Right lobe of liver (tissue), 6 donors: ENCODE results near the gene IBA57. TPM values are rescaled to one million over a fixed set of nuclear protein-coding genes. Genes with fewer than 3 reads are reported as not detected.

Experiments
- ATAC-seq, 4 donors: fragments of 200-7000 bp; cut with Tn5 transposase; one replicate each; pipeline ENCODE4 v1.9.1; 2020; ENCODE audit warnings: mild to moderate bottlenecking in 4 of 4, moderate library complexity in 4 of 4
- DNase-seq, 3 donors: peaks; one replicate each; pipeline ENCODE4 v3.0.0-alpha.2; 2020
- H3K27ac ChIP-seq, 3 donors: fragments of 200-600 bp; one replicate each; pipeline ENCODE4 v1.8.0; 2022
- H3K27me3 ChIP-seq, 2 donors: fragments of 200-600 bp; one replicate each; pipeline ENCODE4 v1.8.0; 2022
- H3K36me3 ChIP-seq, 4 donors: fragments of 200-600 bp; sonication (generic) in 1 of 4; one replicate each; pipeline versions ENCODE4 v1.5.1 to v1.8.0; 2017 to 2022; ENCODE audit warnings: control low read depth in 1 of 4
- H3K4me1 ChIP-seq, 4 donors: fragments of 200-600 bp; sonication (generic) in 1 of 4; one replicate each; pipeline versions ENCODE4 v1.5.1 to v1.8.0; 2017 to 2022; ENCODE audit warnings: control low read depth in 1 of 4
- H3K4me3 ChIP-seq, 3 donors: fragments of 200-600 bp; one replicate each; pipeline ENCODE4 v1.8.0; 2022
- H3K9me3 ChIP-seq, 4 donors: fragments of 200-600 bp; sonication (generic) in 1 of 4; one replicate each; pipeline versions ENCODE4 v1.5.1 to v1.8.0; 2017 to 2022; ENCODE audit warnings: control low read depth in 1 of 4
- POLR2A ChIP-seq: fragments of 450-650 bp; IDR thresholded peaks from one replicate; pipeline ENCODE4 v1.6.1; 2017; ENCODE audit warnings: antibody characterized with exemption, mild to moderate bottlenecking
- WGBS: methylation state at CpG from one replicate; pipeline ENCODE4 v1.1.6; 2018; ENCODE audit warnings: low coverage, low lambda C conversion rate; ENCODE audit not compliant: insufficient coverage; ENCODE audit errors: missing lambda C conversion rate; 5-methylcytosine and 5-hydroxymethylcytosine counted together
- intact Hi-C, 2 donors: fragments of 100-400 bp; cut with DNase I; formaldehyde crosslinking; loops; one replicate each; pipeline versions ENCODE4 v1.11.2 to v1.14.1; 2022
- total RNA-seq, 6 experiments: library from RNA; depleted of rRNA in 2 of 6; stranded (reverse); fragments of >200 nt in 2 of 6; fragmentation: NEBNext Ultra II Directional in 3 of 6; extraction: Animal tissue kit (Norgen Biotek cat#: 25700) in 3 of 6; gene quantifications; one replicate each; pipeline versions ENCODE4 v1.1.0 to v1.2.4, GENCODE V29; 2016 to 2023
- TF ChIP-seq, protein P1 (sequence below), 4 donors: fragments of 200-600 bp in 3 of 4; fragments of 450-650 bp in 1 of 4; IDR thresholded peaks; one replicate each; pipeline versions ENCODE4 v1.5.1 to v1.8.0; 2016 to 2022; ENCODE audit warnings: antibody characterized with exemption in 4 of 4, mild to moderate bottlenecking in 2 of 4
- donor health status: DM: no; HTN: yes; CAD: no.
- donor health status: DM: no; HTN: no; CAD: no.
- donor health status: DM: no; HTN: no; CAD: no.
- donor health status: DM: no; HTN: yes; CAD: no.
- donor health status: DM: no; HTN: yes; CAD: no.

The IBA57 gene
- total RNA-seq, 6 experiments from 2014 or later, result 5.1 to 8.0 (median 6.1) TPM

DNA sequence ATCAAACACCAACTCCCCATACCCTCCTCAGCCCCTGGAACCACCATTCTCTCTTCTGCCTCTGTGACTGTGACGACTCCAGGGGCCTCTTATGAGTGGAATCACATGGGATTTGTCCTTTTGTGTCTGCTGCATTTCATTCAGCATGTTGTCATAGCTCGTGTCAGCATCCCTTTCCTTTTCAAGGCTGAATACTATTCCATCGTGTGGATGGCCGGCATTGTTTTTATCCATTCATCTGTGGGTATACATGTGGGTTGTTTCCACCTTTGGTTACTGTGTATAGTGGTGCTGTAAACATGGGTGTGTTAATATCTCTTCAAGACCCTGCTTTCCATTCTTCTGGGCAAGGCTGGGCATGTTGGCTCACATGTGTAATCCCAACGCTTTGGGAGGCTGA lies 25.2 kb downstream of the IBA57 start:
- TF ChIP-seq, protein P1, sequence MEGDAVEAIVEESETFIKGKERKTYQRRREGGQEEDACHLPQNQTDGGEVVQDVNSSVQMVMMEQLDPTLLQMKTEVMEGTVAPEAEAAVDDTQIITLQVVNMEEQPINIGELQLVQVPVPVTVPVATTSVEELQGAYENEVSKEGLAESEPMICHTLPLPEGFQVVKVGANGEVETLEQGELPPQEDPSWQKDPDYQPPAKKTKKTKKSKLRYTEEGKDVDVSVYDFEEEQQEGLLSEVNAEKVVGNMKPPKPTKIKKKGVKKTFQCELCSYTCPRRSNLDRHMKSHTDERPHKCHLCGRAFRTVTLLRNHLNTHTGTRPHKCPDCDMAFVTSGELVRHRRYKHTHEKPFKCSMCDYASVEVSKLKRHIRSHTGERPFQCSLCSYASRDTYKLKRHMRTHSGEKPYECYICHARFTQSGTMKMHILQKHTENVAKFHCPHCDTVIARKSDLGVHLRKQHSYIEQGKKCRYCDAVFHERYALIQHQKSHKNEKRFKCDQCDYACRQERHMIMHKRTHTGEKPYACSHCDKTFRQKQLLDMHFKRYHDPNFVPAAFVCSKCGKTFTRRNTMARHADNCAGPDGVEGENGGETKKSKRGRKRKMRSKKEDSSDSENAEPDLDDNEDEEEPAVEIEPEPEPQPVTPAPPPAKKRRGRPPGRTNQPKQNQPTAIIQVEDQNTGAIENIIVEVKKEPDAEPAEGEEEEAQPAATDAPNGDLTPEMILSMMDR (IDR thresholded peaks at IDR 0.05), result no peak
- TF ChIP-seq POLR2A, result no peak
- WGBS, result 84% methylated on average over 5 of the region's 5 CpGs
- H3K9me3 ChIP-seq, result no peaks in the 10 kb centered on the region
- DNase-seq (no peak), ATAC-seq (no peak)
- no peaks in the 10 kb centered on the region for H3K27me3 ChIP-seq
- no peak overlapping the region for H3K4me3 ChIP-seq
- H3K27ac ChIP-seq, result no peak overlapping the region
- no peaks in the 10 kb centered on the region for H3K36me3 ChIP-seq
- intact Hi-C loops, result no loop called here
- no peaks in the 10 kb centered on the region for H3K4me1 ChIP-seq

DNA sequence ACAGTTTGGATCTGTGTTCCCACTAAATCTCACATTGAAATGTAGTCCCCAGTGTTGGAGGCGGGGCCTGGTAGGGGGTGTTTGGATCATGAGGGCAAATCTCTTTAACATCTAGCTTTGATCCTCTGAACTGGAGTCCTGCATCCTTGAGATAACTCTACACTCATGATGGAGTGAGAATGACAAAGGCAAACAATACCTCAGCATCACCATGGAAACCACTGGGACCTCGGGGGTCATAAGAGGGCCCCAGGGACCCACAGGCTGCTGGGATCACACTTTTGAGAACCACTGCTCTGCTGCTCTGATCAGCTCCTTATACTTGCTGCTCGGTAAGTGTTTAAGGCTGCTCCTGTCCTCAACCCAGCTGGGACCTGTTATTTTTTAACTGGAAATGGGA lies 28.8 kb downstream of the IBA57 start:
- H3K9me3 ChIP-seq, result no peaks in the 10 kb centered on the region
- ATAC-seq (no peak), DNase-seq (no peak)
- H3K4me3 ChIP-seq, result no peak overlapping the region
- no peak for TF ChIP-seq POLR2A
- TF ChIP-seq, protein P1 (IDR thresholded peaks at IDR 0.05), result no peak
- no peaks in the 10 kb centered on the region for H3K27me3 ChIP-seq
- H3K27ac ChIP-seq, result no peak overlapping the region
- H3K4me1 ChIP-seq, result no peaks in the 10 kb centered on the region
- intact Hi-C loops, result no loop called here
- 78% methylated on average over 3 of the region's 3 CpGs for WGBS
- no peaks in the 10 kb centered on the region for H3K36me3 ChIP-seq

DNA sequence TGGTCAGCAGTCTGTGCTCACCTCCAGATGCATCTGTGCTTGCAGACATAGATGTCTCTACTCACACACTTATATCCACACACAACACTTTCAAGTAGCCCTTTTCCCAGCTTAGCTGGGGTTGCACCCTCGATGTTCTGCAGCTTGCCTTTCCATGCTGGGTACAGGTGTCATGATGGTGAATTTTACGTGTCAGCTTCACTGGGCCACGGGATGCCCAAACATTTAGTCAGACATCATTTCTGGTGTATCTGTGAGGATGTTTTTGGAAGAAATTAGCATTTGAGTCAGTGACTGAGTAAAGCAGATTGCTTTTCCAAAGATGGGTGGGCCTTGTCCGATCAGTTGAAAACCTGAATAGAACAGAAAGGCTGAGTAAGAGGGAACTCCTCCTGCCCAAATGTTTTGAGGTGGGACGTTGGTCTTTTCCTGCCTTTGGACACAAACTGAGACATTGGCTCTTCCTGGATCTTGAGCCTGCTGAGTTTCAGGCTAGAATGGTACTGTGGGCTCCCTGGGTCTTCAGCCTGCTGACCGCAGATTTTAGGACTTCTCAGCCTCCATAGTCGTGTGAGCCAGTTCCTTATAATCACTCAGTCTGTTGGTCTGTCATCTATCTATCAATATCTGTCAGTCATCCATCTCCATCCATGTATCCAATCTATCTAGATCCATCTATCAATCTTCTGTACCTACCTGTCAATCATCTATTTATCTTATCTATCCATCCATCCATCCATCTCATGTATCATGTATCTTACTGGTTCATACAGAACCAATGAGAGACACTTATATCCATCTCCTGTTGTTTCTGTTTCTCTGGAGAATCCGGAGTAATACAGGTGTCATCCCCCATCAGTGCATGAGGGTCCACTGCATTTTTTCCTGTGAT lies 29.6 kb downstream of the IBA57 start:
- no peak for TF ChIP-seq POLR2A
- TF ChIP-seq, protein P1 (IDR thresholded peaks at IDR 0.05), result no peak
- DNase-seq (peak in 1 of 3 donors; percentile 0), ATAC-seq (no peak)
- no peak overlapping the region for H3K4me3 ChIP-seq
- H3K27me3 ChIP-seq, result no peaks in the 10 kb centered on the region
- WGBS, result 83% methylated on average over 8 of the region's 8 CpGs
- no peaks in the 10 kb centered on the region for H3K4me1 ChIP-seq
- no peak overlapping the region for H3K27ac ChIP-seq
- H3K36me3 ChIP-seq, result no peaks in the 10 kb centered on the region
- H3K9me3 ChIP-seq, result no peaks in the 10 kb centered on the region
- intact Hi-C loops, result no loop called here

DNA sequence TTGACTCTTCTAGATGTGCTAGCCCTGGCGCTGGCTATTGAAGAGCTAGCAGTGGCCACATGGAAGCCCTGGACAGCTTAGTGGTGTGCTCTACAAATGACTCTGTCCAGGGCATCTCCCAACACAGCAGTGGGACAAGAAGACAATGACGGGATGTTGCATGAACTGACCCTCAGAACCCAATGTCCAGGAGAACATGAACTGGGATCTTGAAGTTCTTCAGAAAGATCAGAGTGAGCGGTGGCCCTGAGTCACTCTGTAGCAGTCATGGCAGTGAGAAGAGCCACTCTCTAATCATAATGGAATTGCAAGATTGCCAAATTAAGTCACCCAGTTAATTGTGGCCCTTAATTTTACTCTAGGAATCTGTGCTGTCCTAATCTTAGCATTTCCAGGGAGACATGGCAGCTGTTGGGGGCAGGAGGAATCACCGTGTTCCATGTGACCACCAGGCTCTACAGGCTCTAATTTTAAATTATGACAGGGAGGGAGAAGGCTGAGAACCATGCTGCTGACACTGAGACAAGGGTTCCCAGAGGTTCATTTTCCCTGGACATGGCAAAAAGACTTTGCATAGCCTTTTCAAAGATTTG lies 32.0 kb downstream of the IBA57 start:
- DNase-seq (no peak), ATAC-seq (no peak)
- Histone ChIP-seq H3K4me3 (no peak overlapping the region), H3K4me1 (no peaks in the 10 kb centered on the region), H3K27me3 (no peaks in the 10 kb centered on the region), H3K9me3 (no peaks in the 10 kb centered on the region), H3K27ac (no peak overlapping the region), H3K36me3 (no peaks in the 10 kb centered on the region)
- intact Hi-C loops, result no loop called here
- WGBS, result 97% methylated on average over 3 of the region's 4 CpGs
- TF ChIP-seq POLR2A, result no peak
- TF ChIP-seq, protein P1 (IDR thresholded peaks at IDR 0.05), result no peak
